ENCODE results near the gene STK39. TPM values are rescaled to one million over a fixed set of nuclear protein-coding genes. Genes with fewer than 3 reads are reported as not detected.
"Not testable (repeated sequence)": the region's sequence is repeated elsewhere in the genome, so short reads cannot be mapped to it uniquely, and the experiment has no call there.

Gene STK39
- total RNA-seq, 1 donor from 2014 or later, result 26.9 TPM

GRCh38 chr2:168289880-168290279 is 42.5 kb upstream of the STK39 start:
- TF ChIP-seq CTCF (IDR thresholded peaks at IDR 0.05), result no peak
- H3K4me1 Mint-ChIP-seq (ENCODE audit: unreplicated experiment), result no peaks in the 10 kb centered on the region
- H3K4me3 Mint-ChIP-seq (ENCODE audit: unreplicated experiment), result no peak overlapping the region
- H3K27ac Mint-ChIP-seq (ENCODE audit: unreplicated experiment), result no peak overlapping the region
- no peaks in the 10 kb centered on the region for H3K36me3 Mint-ChIP-seq (ENCODE audit: unreplicated experiment)
- DNase-seq (ENCODE audit: extremely low spot score, unreplicated experiment), result no peak
- no peaks in the 10 kb centered on the region for H3K27me3 Mint-ChIP-seq (ENCODE audit: unreplicated experiment)
- no peaks in the 10 kb centered on the region for H3K9me3 Mint-ChIP-seq (ENCODE audit: unreplicated experiment)

- Mint-ChIP-seq H3K9me3 (ENCODE audit: unreplicated experiment) (no peaks in the 10 kb centered on the region), H3K27ac (ENCODE audit: unreplicated experiment) (no peak overlapping the region), H3K4me3 (ENCODE audit: unreplicated experiment) (no peak overlapping the region), H3K36me3 (ENCODE audit: unreplicated experiment) (no peaks in the 10 kb centered on the region), H3K27me3 (ENCODE audit: unreplicated experiment) (no peaks in the 10 kb centered on the region), H3K4me1 (ENCODE audit: unreplicated experiment) (no peaks in the 10 kb centered on the region)
- no peak for DNase-seq (ENCODE audit: extremely low spot score, unreplicated experiment)
- no peak for TF ChIP-seq CTCF (IDR thresholded peaks at IDR 0.05)
Measured at GRCh38 chr2:168286535-168286934, 39.1 kb upstream of the STK39 start.

- Mint-ChIP-seq H3K27me3 (ENCODE audit: unreplicated experiment) (peaks cover 10% of the 10 kb centered on the region), H3K4me3 (ENCODE audit: unreplicated experiment) (no peak overlapping the region), H3K27ac (ENCODE audit: unreplicated experiment) (no peak overlapping the region), H3K9me3 (ENCODE audit: unreplicated experiment) (no peaks in the 10 kb centered on the region), H3K36me3 (ENCODE audit: unreplicated experiment) (no peaks in the 10 kb centered on the region), H3K4me1 (ENCODE audit: unreplicated experiment) (no peaks in the 10 kb centered on the region)
- no peak for TF ChIP-seq CTCF (IDR thresholded peaks at IDR 0.05)
- DNase-seq (ENCODE audit: extremely low spot score, unreplicated experiment), result no peak
Measured at GRCh38 chr2:168278424-168278888, 31.1 kb upstream of the STK39 start.

GRCh38 chr2:168277276-168277675 is 29.9 kb upstream of the STK39 start:
- no peaks in the 10 kb centered on the region for H3K9me3 Mint-ChIP-seq (ENCODE audit: unreplicated experiment)
- H3K4me3 Mint-ChIP-seq (ENCODE audit: unreplicated experiment), result no peak overlapping the region
- no peak for TF ChIP-seq CTCF (IDR thresholded peaks at IDR 0.05)
- H3K27me3 Mint-ChIP-seq (ENCODE audit: unreplicated experiment), result peaks cover 10% of the 10 kb centered on the region
- no peaks in the 10 kb centered on the region for H3K36me3 Mint-ChIP-seq (ENCODE audit: unreplicated experiment)
- H3K27ac Mint-ChIP-seq (ENCODE audit: unreplicated experiment), result no peak overlapping the region
- peaks cover under 1% of the 10 kb centered on the region for H3K4me1 Mint-ChIP-seq (ENCODE audit: unreplicated experiment)
- DNase-seq (ENCODE audit: extremely low spot score, unreplicated experiment), result no peak

GRCh38 chr2:168272225-168272624 is 24.8 kb upstream of the STK39 start:
- H3K9me3 Mint-ChIP-seq (ENCODE audit: unreplicated experiment), result no peaks in the 10 kb centered on the region
- no peaks in the 10 kb centered on the region for H3K36me3 Mint-ChIP-seq (ENCODE audit: unreplicated experiment)
- no peak for DNase-seq (ENCODE audit: extremely low spot score, unreplicated experiment)
- H3K4me3 Mint-ChIP-seq (ENCODE audit: unreplicated experiment), result no peak overlapping the region
- peaks cover 28% of the 10 kb centered on the region for H3K4me1 Mint-ChIP-seq (ENCODE audit: unreplicated experiment)
- no peak overlapping the region for H3K27ac Mint-ChIP-seq (ENCODE audit: unreplicated experiment)
- no peaks in the 10 kb centered on the region for H3K27me3 Mint-ChIP-seq (ENCODE audit: unreplicated experiment)
- no peak for TF ChIP-seq CTCF (IDR thresholded peaks at IDR 0.05)

GRCh38 chr2:168262926-168263325 is 15.5 kb upstream of the STK39 start:
- H3K27me3 Mint-ChIP-seq (ENCODE audit: unreplicated experiment); H3K27ac Mint-ChIP-seq (ENCODE audit: unreplicated experiment); DNase-seq (ENCODE audit: extremely low spot score, unreplicated experiment): not testable (repeated sequence)

More at GRCh38 chr2:168262926-168263325, 15.5 kb upstream of the STK39 start:
- H3K4me3 Mint-ChIP-seq (ENCODE audit: unreplicated experiment); H3K4me1 Mint-ChIP-seq (ENCODE audit: unreplicated experiment); H3K36me3 Mint-ChIP-seq (ENCODE audit: unreplicated experiment): not testable (repeated sequence)
- H3K9me3 Mint-ChIP-seq (ENCODE audit: unreplicated experiment), result peaks cover 10% of the 10 kb centered on the region
